WTC11 (cell line): ENCODE measurements around the gene HSF2BP. TPM values are rescaled to one million over a fixed set of nuclear protein-coding genes. Genes with fewer than 3 reads are reported as not detected.
"Not testable (repeated sequence)": the region's sequence is repeated elsewhere in the genome, so short reads cannot be mapped to it uniquely, and the experiment has no call there.

ENCODE experiments used
- ATAC-seq: fragments of 200-7000 bp; cut with Tn5 transposase; 2 replicates; pipeline ENCODE4 v1.10.0; 2021; ENCODE audit warnings: mild to moderate bottlenecking, moderate library complexity
- CTCF ChIA-PET: fragments of 300-600 bp; sonication (Branson Sonifier 250); formaldehyde crosslinking; loops from one replicate; lab custom pipeline; 2021; ENCODE audit warnings: antibody characterized with exemption; lab: Charles Lee
- POLR2A ChIA-PET: fragments of 350-600 bp; sonication (Branson Sonifier 250); formaldehyde crosslinking; loops from one replicate; lab custom pipeline; 2021; ENCODE audit warnings: antibody characterized with exemption; lab: Charles Lee
- DNase-seq: peaks from one replicate; pipeline ENCODE4 v3.0.0; 2021; ENCODE audit warnings: low spot score
- H3K27ac Mint-ChIP-seq: 2 replicates; pipeline ENCODE4 v1.8.0; 2021; ENCODE audit warnings: mixed read lengths
- H3K27me3 Mint-ChIP-seq: 2 replicates; pipeline ENCODE4 v1.8.0; 2021; ENCODE audit warnings: low read depth, mild to moderate bottlenecking, moderate library complexity, mixed read lengths
- H3K36me3 Mint-ChIP-seq: 2 replicates; pipeline ENCODE4 v1.8.0; 2021; ENCODE audit warnings: mixed read lengths
- H3K4me1 Mint-ChIP-seq: 2 replicates; pipeline ENCODE4 v1.8.0; 2022; ENCODE audit warnings: mixed read lengths
- H3K4me3 Mint-ChIP-seq: 2 replicates; pipeline ENCODE4 v1.8.0; 2021; ENCODE audit warnings: mild to moderate bottlenecking, moderate library complexity, mixed read lengths
- H3K9me3 Mint-ChIP-seq: 2 replicates; pipeline ENCODE4 v1.8.0; 2021; ENCODE audit warnings: mixed read lengths
- ARID4B ChIP-seq: sonication (generic); formaldehyde crosslinking; IDR thresholded peaks from 2 replicates; pipeline ENCODE4 v1.8.0; 2023; ENCODE audit warnings: missing genetic modification reagents, mild to moderate bottlenecking, borderline replicate concordance
- CREB1 ChIP-seq: sonication (generic); formaldehyde crosslinking; IDR thresholded peaks from 2 replicates; pipeline ENCODE4 v1.8.0; 2023; ENCODE audit warnings: mild to moderate bottlenecking, missing genetic modification reagents
- ESRRA ChIP-seq: sonication (generic); formaldehyde crosslinking; IDR thresholded peaks from 2 replicates; pipeline ENCODE4 v1.8.1; 2022; ENCODE audit warnings: mild to moderate bottlenecking, missing genetic modification reagents, borderline replicate concordance
- GABPB1 ChIP-seq: sonication (generic); formaldehyde crosslinking; IDR thresholded peaks from 2 replicates; pipeline ENCODE4 v1.8.1; 2023; ENCODE audit warnings: mild to moderate bottlenecking, missing genetic modification reagents
- HMGA2 ChIP-seq: fragments of 250-450 bp; sonication (Bioruptor Pico); IDR thresholded peaks from 2 replicates; pipeline ENCODE4 v1.4.0; 2021; ENCODE audit warnings: mild to moderate bottlenecking, moderate library complexity
- IRF2 ChIP-seq: sonication (generic); formaldehyde crosslinking; IDR thresholded peaks from 2 replicates; pipeline ENCODE4 v1.8.0; 2022; ENCODE audit warnings: low read depth, missing genetic modification reagents, borderline replicate concordance
- JUN ChIP-seq: sonication (generic); formaldehyde crosslinking; IDR thresholded peaks from 2 replicates; pipeline ENCODE4 v1.8.0; 2023; ENCODE audit warnings: mild to moderate bottlenecking, missing genetic modification reagents
- NR3C1 ChIP-seq: sonication (generic); formaldehyde crosslinking; conservative IDR thresholded peaks from 2 replicates; pipeline ENCODE4 v1.8.1; 2023; ENCODE audit warnings: low read depth, mild to moderate bottlenecking, missing genetic modification reagents
- RELA ChIP-seq: sonication (generic); formaldehyde crosslinking; IDR thresholded peaks from 2 replicates; pipeline ENCODE4 v1.8.1; 2022; ENCODE audit warnings: missing genetic modification reagents, mild to moderate bottlenecking, borderline replicate concordance
- SMAD4 ChIP-seq: sonication (generic); formaldehyde crosslinking; IDR thresholded peaks from 2 replicates; pipeline ENCODE4 v1.8.0; 2022; ENCODE audit warnings: mild to moderate bottlenecking, missing genetic modification reagents
- TCF7 ChIP-seq: sonication (generic); formaldehyde crosslinking; IDR thresholded peaks from 2 replicates; pipeline ENCODE4 v1.8.0; 2022; ENCODE audit warnings: mild to moderate bottlenecking, low read depth, missing genetic modification reagents, moderate library complexity
- TEAD1 ChIP-seq: sonication (generic); formaldehyde crosslinking; IDR thresholded peaks from 2 replicates; pipeline ENCODE4 v1.8.0; 2022; ENCODE audit warnings: mild to moderate bottlenecking, missing genetic modification reagents
- TP53 ChIP-seq: sonication (generic); formaldehyde crosslinking; IDR thresholded peaks from 2 replicates; pipeline ENCODE4 v1.8.1; 2023; ENCODE audit warnings: mild to moderate bottlenecking, missing genetic modification reagents
- ZBTB21 ChIP-seq: sonication (generic); formaldehyde crosslinking; IDR thresholded peaks from 2 replicates; pipeline ENCODE4 v1.8.1; 2023; ENCODE audit warnings: mild to moderate bottlenecking, missing genetic modification reagents, borderline replicate concordance
- ZNF138 ChIP-seq: sonication (generic); formaldehyde crosslinking; conservative IDR thresholded peaks from 2 replicates; pipeline ENCODE4 v1.8.1; 2022; ENCODE audit warnings: mild to moderate bottlenecking, moderate library complexity, missing genetic modification reagents
- ZNF219 ChIP-seq: sonication (generic); formaldehyde crosslinking; IDR thresholded peaks from 2 replicates; pipeline ENCODE4 v1.8.0; 2023; ENCODE audit warnings: missing genetic modification reagents, mild to moderate bottlenecking, borderline replicate concordance
- ZNF317 ChIP-seq: sonication (generic); formaldehyde crosslinking; IDR thresholded peaks from 2 replicates; pipeline ENCODE4 v1.8.1; 2023; ENCODE audit warnings: low read depth, mild to moderate bottlenecking, moderate library complexity, missing genetic modification reagents, borderline replicate concordance
- total RNA-seq: library from RNA; stranded (reverse); gene quantifications from 3 replicates; pipeline ENCODE4 v1.2.3, GENCODE V29; 2021
- TF ChIP-seq, protein P1 (sequence below): sonication (generic); formaldehyde crosslinking; IDR thresholded peaks from 2 replicates; pipeline ENCODE4 v1.8.1; 2022; ENCODE audit warnings: missing genetic modification reagents, borderline replicate concordance
- TF ChIP-seq, protein P2 (sequence below): sonication (generic); formaldehyde crosslinking; IDR thresholded peaks from 2 replicates; pipeline ENCODE4 v1.8.1; 2022; ENCODE audit warnings: mild to moderate bottlenecking, missing genetic modification reagents, moderate library complexity, borderline replicate concordance
- TF ChIP-seq, protein P3 (sequence below): fragments of 250-450 bp; sonication (Bioruptor Pico); IDR thresholded peaks from 2 replicates; pipeline ENCODE4 v1.9.0; 2021; ENCODE audit warnings: mild to moderate bottlenecking
- TF ChIP-seq, protein P4 (sequence below): sonication (generic); formaldehyde crosslinking; IDR thresholded peaks from 2 replicates; pipeline ENCODE4 v1.8.1; 2023; ENCODE audit warnings: mild to moderate bottlenecking, missing genetic modification reagents, moderate library complexity

The HSF2BP gene
- total RNA-seq, 1 experiment from 2014 or later, result 1.1 TPM

GRCh38 chr21:43652616-43653015 is 6.7 kb downstream of the HSF2BP start:
- TF ChIP-seq TEAD1 (CRISPR knock-in tag) (no peak), GABPB1 (CRISPR knock-in tag) (no peak), IRF2 (CRISPR knock-in tag) (no peak), SMAD4 (CRISPR knock-in tag) (no peak), ZNF317 (CRISPR knock-in tag) (no peak), JUN (CRISPR knock-in tag) (no peak), ESRRA (CRISPR knock-in tag) (no peak), CREB1 (CRISPR knock-in tag) (no peak), RELA (CRISPR knock-in tag) (no peak), ARID4B (no peak), ZNF138 (CRISPR knock-in tag) (no peak)
- TF ChIP-seq, protein P1, sequence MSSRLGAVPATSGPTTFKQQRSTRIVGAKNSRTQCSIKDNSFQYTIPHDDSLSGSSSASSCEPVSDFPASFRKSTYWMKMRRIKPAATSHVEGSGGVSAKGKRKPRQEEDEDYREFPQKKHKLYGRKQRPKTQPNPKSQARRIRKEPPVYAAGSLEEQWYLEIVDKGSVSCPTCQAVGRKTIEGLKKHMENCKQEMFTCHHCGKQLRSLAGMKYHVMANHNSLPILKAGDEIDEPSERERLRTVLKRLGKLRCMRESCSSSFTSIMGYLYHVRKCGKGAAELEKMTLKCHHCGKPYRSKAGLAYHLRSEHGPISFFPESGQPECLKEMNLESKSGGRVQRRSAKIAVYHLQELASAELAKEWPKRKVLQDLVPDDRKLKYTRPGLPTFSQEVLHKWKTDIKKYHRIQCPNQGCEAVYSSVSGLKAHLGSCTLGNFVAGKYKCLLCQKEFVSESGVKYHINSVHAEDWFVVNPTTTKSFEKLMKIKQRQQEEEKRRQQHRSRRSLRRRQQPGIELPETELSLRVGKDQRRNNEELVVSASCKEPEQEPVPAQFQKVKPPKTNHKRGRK, result no peak
- Mint-ChIP-seq H3K27me3 (no peaks in the 10 kb centered on the region; the same call in 1 of the 2 replicates), H3K4me1 (no peaks in the 10 kb centered on the region), H3K9me3 (no peaks in the 10 kb centered on the region), H3K27ac (no peak overlapping the region), H3K36me3 (no peaks in the 10 kb centered on the region), H3K4me3 (no peak overlapping the region)
- ChIA-PET CTCF (no interaction called here), POLR2A (no interaction called here)
- ATAC-seq, result no peak
- no peak for DNase-seq

- H3K4me3 Mint-ChIP-seq, H3K27me3 Mint-ChIP-seq, H3K27ac Mint-ChIP-seq, ATAC-seq, H3K36me3 Mint-ChIP-seq, H3K9me3 Mint-ChIP-seq, H3K4me1 Mint-ChIP-seq, DNase-seq, CTCF ChIA-PET, POLR2A ChIA-PET: not testable (repeated sequence)
Measured at GRCh38 chr21:43651926-43652325, 7.4 kb downstream of the HSF2BP start.

GRCh38 chr21:43648171-43648570 is 11.1 kb downstream of the HSF2BP start:
- POLR2A ChIA-PET, result no interaction called here
- no peak for DNase-seq
- Mint-ChIP-seq H3K4me3 (no peak overlapping the region), H3K36me3 (no peaks in the 10 kb centered on the region), H3K27me3 (no peaks in the 10 kb centered on the region; the same call in 1 of the 2 replicates), H3K27ac (peak overlapping the region; percentile 10; the same call in 1 of the 2 replicates), H3K9me3 (no peaks in the 10 kb centered on the region), H3K4me1 (peaks cover 16% of the 10 kb centered on the region; the same call in 1 of the 2 replicates)
- CTCF ChIA-PET, result no interaction called here
- ATAC-seq, result no peak
- TF ChIP-seq, protein P2, sequence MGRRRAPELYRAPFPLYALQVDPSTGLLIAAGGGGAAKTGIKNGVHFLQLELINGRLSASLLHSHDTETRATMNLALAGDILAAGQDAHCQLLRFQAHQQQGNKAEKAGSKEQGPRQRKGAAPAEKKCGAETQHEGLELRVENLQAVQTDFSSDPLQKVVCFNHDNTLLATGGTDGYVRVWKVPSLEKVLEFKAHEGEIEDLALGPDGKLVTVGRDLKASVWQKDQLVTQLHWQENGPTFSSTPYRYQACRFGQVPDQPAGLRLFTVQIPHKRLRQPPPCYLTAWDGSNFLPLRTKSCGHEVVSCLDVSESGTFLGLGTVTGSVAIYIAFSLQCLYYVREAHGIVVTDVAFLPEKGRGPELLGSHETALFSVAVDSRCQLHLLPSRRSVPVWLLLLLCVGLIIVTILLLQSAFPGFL (CRISPR knock-in tag), result no peak
- TF ChIP-seq HMGA2 (CRISPR knock-in tag) (no peak), TCF7 (CRISPR knock-in tag) (no peak), ZNF219 (CRISPR knock-in tag) (no peak), ZBTB21 (CRISPR knock-in tag) (no peak), NR3C1 (no peak), TP53 (CRISPR knock-in tag) (no peak)
- TF ChIP-seq, protein P3, sequence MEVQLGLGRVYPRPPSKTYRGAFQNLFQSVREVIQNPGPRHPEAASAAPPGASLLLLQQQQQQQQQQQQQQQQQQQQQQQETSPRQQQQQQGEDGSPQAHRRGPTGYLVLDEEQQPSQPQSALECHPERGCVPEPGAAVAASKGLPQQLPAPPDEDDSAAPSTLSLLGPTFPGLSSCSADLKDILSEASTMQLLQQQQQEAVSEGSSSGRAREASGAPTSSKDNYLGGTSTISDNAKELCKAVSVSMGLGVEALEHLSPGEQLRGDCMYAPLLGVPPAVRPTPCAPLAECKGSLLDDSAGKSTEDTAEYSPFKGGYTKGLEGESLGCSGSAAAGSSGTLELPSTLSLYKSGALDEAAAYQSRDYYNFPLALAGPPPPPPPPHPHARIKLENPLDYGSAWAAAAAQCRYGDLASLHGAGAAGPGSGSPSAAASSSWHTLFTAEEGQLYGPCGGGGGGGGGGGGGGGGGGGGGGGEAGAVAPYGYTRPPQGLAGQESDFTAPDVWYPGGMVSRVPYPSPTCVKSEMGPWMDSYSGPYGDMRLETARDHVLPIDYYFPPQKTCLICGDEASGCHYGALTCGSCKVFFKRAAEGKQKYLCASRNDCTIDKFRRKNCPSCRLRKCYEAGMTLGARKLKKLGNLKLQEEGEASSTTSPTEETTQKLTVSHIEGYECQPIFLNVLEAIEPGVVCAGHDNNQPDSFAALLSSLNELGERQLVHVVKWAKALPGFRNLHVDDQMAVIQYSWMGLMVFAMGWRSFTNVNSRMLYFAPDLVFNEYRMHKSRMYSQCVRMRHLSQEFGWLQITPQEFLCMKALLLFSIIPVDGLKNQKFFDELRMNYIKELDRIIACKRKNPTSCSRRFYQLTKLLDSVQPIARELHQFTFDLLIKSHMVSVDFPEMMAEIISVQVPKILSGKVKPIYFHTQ, result no peak
- TF ChIP-seq, protein P1, result no peak
- TF ChIP-seq, protein P4, sequence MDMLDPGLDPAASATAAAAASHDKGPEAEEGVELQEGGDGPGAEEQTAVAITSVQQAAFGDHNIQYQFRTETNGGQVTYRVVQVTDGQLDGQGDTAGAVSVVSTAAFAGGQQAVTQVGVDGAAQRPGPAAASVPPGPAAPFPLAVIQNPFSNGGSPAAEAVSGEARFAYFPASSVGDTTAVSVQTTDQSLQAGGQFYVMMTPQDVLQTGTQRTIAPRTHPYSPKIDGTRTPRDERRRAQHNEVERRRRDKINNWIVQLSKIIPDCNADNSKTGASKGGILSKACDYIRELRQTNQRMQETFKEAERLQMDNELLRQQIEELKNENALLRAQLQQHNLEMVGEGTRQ (CRISPR knock-in tag), result no peak
